Ovary (tissue), 9 donors: ENCODE data around the gene PRDM8. TPM values are rescaled to one million over a fixed set of nuclear protein-coding genes. Genes with fewer than 3 reads are reported as not detected.

Experiments used
- DNase-seq, 5 donors: peaks; one replicate each; pipeline ENCODE4 v3.0.0-alpha.2; 2019 to 2020
- H3K27ac ChIP-seq, 2 donors: fragments of 200-600 bp; one replicate each; pipeline versions ENCODE4 v1.5.1 to v1.8.0; 2019 to 2022
- H3K27me3 ChIP-seq: fragments of 200-600 bp; one replicate; pipeline ENCODE4 v1.8.0; 2022
- H3K36me3 ChIP-seq: fragments of 200-600 bp; sonication (generic); one replicate; pipeline ENCODE4 v1.5.1; 2019
- H3K4me1 ChIP-seq: one replicate; pipeline ENCODE4 v1.8.1; 2013; ENCODE audit warnings: mild to moderate bottlenecking, moderate library complexity; ENCODE audit not compliant: insufficient read depth
- H3K4me3 ChIP-seq: fragments of 200-600 bp; sonication (generic); one replicate; pipeline ENCODE4 v1.5.1; 2017
- H3K9me3 ChIP-seq, 2 donors: fragments of 200-600 bp in 1 of 2; sonication (generic) in 1 of 2; one replicate each; pipeline versions ENCODE4 v1.5.1 to v1.8.1; 2013 to 2019; ENCODE audit warnings: mild to moderate bottlenecking in 1 of 2, moderate library complexity in 1 of 2
- CTCF ChIP-seq, 3 donors: fragments of 450-650 bp in 2 of 3; fragments of 200-600 bp in 1 of 3; IDR thresholded peaks; one replicate each; pipeline versions ENCODE4 v1.5.1 to v1.8.0; 2016 to 2022; ENCODE audit warnings: antibody characterized with exemption in 3 of 3, mild to moderate bottlenecking in 1 of 3
- EP300 ChIP-seq: sonication (generic); formaldehyde crosslinking; IDR thresholded peaks from one replicate; pipeline ENCODE4 v1.6.1; 2017; ENCODE audit warnings: antibody characterized with exemption
- POLR2A ChIP-seq: fragments of 450-650 bp; IDR thresholded peaks from one replicate; pipeline ENCODE4 v1.6.1; 2017; ENCODE audit warnings: antibody characterized with exemption, mild to moderate bottlenecking, moderate library complexity
- WGBS, 3 donors: extraction: QIAGEN DNeasy Blood & Tissue Kit in 1 of 3; methylation state at CpG; one replicate each; pipeline versions ENCODE4 v1.1.5 to v1.1.7; 2013 to 2017; 5-methylcytosine and 5-hydroxymethylcytosine counted together
- intact Hi-C, 4 donors: fragments of 100-400 bp; cut with DNase I; formaldehyde crosslinking; loops; one replicate each; pipeline versions ENCODE4 v1.11.0 to v1.15.1; 2022 to 2023
- polyA plus RNA-seq, 2 donors: library from polyadenylated mRNA; stranded (reverse); fragments of 200-250 nt in 1 of 2; fragments of 350-450 nt in 1 of 2; fragmentation: Illumina TruSeq in 1 of 2; extraction: RNeasy Lipid Tissue Mini Kit (QIAGEN cat#74804) in 1 of 2; gene quantifications; one replicate each; pipeline ENCODE4 v1.2.3, GENCODE V29; 2013 to 2014
- total RNA-seq, 7 donors: library from RNA; depleted of rRNA in 2 of 7; stranded (reverse); fragments of >200 nt in 2 of 7; fragmentation: NEBNext Ultra II Directional in 3 of 7; extraction: Animal tissue kit (Norgen Biotek cat#: 25700) in 3 of 7; gene quantifications; one replicate each; pipeline versions ENCODE4 v1.1.0 to v1.2.4, GENCODE V29; 2016 to 2023
- donor health status: DM: no; HTN: no; CAD: no; lungs with moderate emphysema.
- donor health status: DM: no; HTN: no; CAD: no.
- donor health status: Bipolar disorder and iron deficiency.
- donor health status: DM: yes; HTN: yes; CAD: no.
- donor health status: DM: no; HTN: no; CAD: no.
- donor health status: DM: yes; HTN: yes; CAD: no.

The PRDM8 gene
- total and polyA plus RNA-seq, 9 donors: 3.6 to 14.3 (median 6.5) TPM

GRCh38 chr4:80208610-80209339 lies 11.5 kb downstream of the PRDM8 start:
- no peaks in the 10 kb centered on the region for H3K9me3 ChIP-seq
- TF ChIP-seq POLR2A (no peak), EP300 (no peak), CTCF (IDR thresholded peaks at IDR 0.05) (no peak)
- no peak for DNase-seq
- no peaks in the 10 kb centered on the region for H3K4me1 ChIP-seq
- no peak overlapping the region for H3K27ac ChIP-seq
- H3K36me3 ChIP-seq: no peaks in the 10 kb centered on the region
- no peak overlapping the region for H3K4me3 ChIP-seq
- H3K27me3 ChIP-seq: no peaks in the 10 kb centered on the region
- intact Hi-C loops: loop anchor here in 3 of 4 donors (5.0 to 10.0 kb wide), 3 partner anchors 1254 to 1264 kb away; no protein-coding TSS in a partner anchor
- 69 to 79% (median 74%) methylated on average over 4 of the region's 4 CpGs for WGBS, 3 donors

GRCh38 chr4:80209340-80209701 lies 12.0 kb downstream of the PRDM8 start:
- DNase-seq: no peak
- TF ChIP-seq EP300 (no peak), CTCF (IDR thresholded peaks at IDR 0.05) (no peak)
- no peaks in the 10 kb centered on the region for H3K9me3 ChIP-seq
- no peaks in the 10 kb centered on the region for H3K27me3 ChIP-seq
- H3K4me3 ChIP-seq: no peak overlapping the region
- WGBS, 3 donors: 84 to 93% (median 90%) methylated on average over 2 of the region's 2 CpGs
- intact Hi-C loops: loop anchor here in 3 of 4 donors (5.0 to 10.0 kb wide), 3 partner anchors 1255 to 1265 kb away; no protein-coding TSS in a partner anchor
- H3K27ac ChIP-seq: no peak overlapping the region
- H3K36me3 ChIP-seq: no peaks in the 10 kb centered on the region
- H3K4me1 ChIP-seq: no peaks in the 10 kb centered on the region

GRCh38 chr4:80210549-80210948 lies 13.2 kb downstream of the PRDM8 start:
- Histone ChIP-seq H3K9me3 (no peaks in the 10 kb centered on the region), H3K4me1 (no peaks in the 10 kb centered on the region), H3K27me3 (no peaks in the 10 kb centered on the region), H3K27ac (no peak overlapping the region), H3K36me3 (no peaks in the 10 kb centered on the region), H3K4me3 (no peak overlapping the region)
- WGBS, 3 donors: 48 to 66% (median 51%) methylated on average over 2 of the region's 2 CpGs
- TF ChIP-seq POLR2A (no peak), CTCF (IDR thresholded peaks at IDR 0.05) (no peak), EP300 (no peak)
- intact Hi-C loops: loop anchor here in 2 of 4 donors (10.0 kb wide), 2 partner anchors 1166 to 1256 kb away; no protein-coding TSS in a partner anchor
- no peak for DNase-seq

GRCh38 chr4:80213117-80213815 lies 16.0 kb downstream of the PRDM8 start:
- no peaks in the 10 kb centered on the region for H3K27me3 ChIP-seq
- TF ChIP-seq CTCF (IDR thresholded peaks at IDR 0.05) (no peak), POLR2A (no peak), EP300 (no peak)
- 91 to 95% (median 91%) methylated on average over 5 of the region's 5 CpGs for WGBS, 3 donors
- intact Hi-C loops: loop anchor here in 2 of 4 donors (10.0 kb wide), 2 partner anchors 1168 to 1258 kb away; no protein-coding TSS in a partner anchor
- H3K36me3 ChIP-seq: no peaks in the 10 kb centered on the region
- no peaks in the 10 kb centered on the region for H3K9me3 ChIP-seq
- DNase-seq: no peak
- no peaks in the 10 kb centered on the region for H3K4me1 ChIP-seq
- no peak overlapping the region for H3K27ac ChIP-seq
- no peak overlapping the region for H3K4me3 ChIP-seq
